HG03025 (cell line): ENCODE data around the gene SHROOM3.

Experiments used
- ATAC-seq: cut with Tn5 transposase; IDR thresholded peaks from one replicate; pipeline ENCODE4 v1.9.1; 2021; ENCODE audit warnings: mild to moderate bottlenecking, moderate library complexity; ENCODE audit not compliant: unreplicated experiment, low FRiP score

The SHROOM3 gene

GRCh38 chr4:76791479-76791878 is 356.4 kb downstream of the SHROOM3 start:
- ATAC-seq: no peak

GRCh38 chr4:76792418-76792817 is 357.4 kb downstream of the SHROOM3 start:
- ATAC-seq: no peak

GRCh38 chr4:76795243-76795642 is 360.2 kb downstream of the SHROOM3 start:
- ATAC-seq: no peak

GRCh38 chr4:76799140-76799539 is 364.1 kb downstream of the SHROOM3 start:
- ATAC-seq: no peak

GRCh38 chr4:76799718-76800117 is 364.7 kb downstream of the SHROOM3 start:
- no peak for ATAC-seq

- ATAC-seq: no peak
Measured at GRCh38 chr4:76800902-76801301, 365.9 kb downstream of the SHROOM3 start.

GRCh38 chr4:76801621-76802235 is 366.7 kb downstream of the SHROOM3 start:
- ATAC-seq: no peak

- no peak for ATAC-seq
Measured at GRCh38 chr4:76802236-76803021, 367.4 kb downstream of the SHROOM3 start.

GRCh38 chr4:76803522-76803921 is 368.5 kb downstream of the SHROOM3 start:
- ATAC-seq: no peak

- ATAC-seq: no peak
Measured at GRCh38 chr4:76804096-76804495, 369.1 kb downstream of the SHROOM3 start.

- ATAC-seq: no peak
Measured at GRCh38 chr4:76806346-76806745, 371.3 kb downstream of the SHROOM3 start.

- no peak for ATAC-seq
Measured at GRCh38 chr4:76806757-76807156, 371.7 kb downstream of the SHROOM3 start.

- no peak for ATAC-seq
Measured at GRCh38 chr4:76809594-76810305, 374.7 kb downstream of the SHROOM3 start.

GRCh38 chr4:76811604-76812412 is 376.8 kb downstream of the SHROOM3 start:
- no peak for ATAC-seq

- ATAC-seq: no peak
Measured at GRCh38 chr4:76813070-76813469, 378.0 kb downstream of the SHROOM3 start.

GRCh38 chr4:76821641-76822040 is 386.6 kb downstream of the SHROOM3 start:
- no peak for ATAC-seq

- no peak for ATAC-seq
Measured at GRCh38 chr4:76822303-76822702, 387.3 kb downstream of the SHROOM3 start.

- no peak for ATAC-seq
Measured at GRCh38 chr4:76823495-76823894, 388.5 kb downstream of the SHROOM3 start.

- ATAC-seq: no peak
Measured at GRCh38 chr4:76830612-76830963, 395.6 kb downstream of the SHROOM3 start.

- no peak for ATAC-seq
Measured at GRCh38 chr4:76830964-76831703, 396.1 kb downstream of the SHROOM3 start.
